ENCODE data around the gene CCT2.
A peak's percentile ranks its signal among the peaks of the same experiment; 100 is the strongest.

The CCT2 gene

GRCh38 chr12:69633061-69633460 lies 47.8 kb downstream of the CCT2 start:
- TF ChIP-seq CTCF (conservative IDR thresholded peaks at IDR 0.05; ENCODE audit: low read depth, low read length), result peak; percentile 41

GRCh38 chr12:69639400-69640016 lies 54.2 kb downstream of the CCT2 start:
- TF ChIP-seq CTCF (conservative IDR thresholded peaks at IDR 0.05; ENCODE audit: low read depth, low read length), result peak; percentile 97
- peak; percentile 84 for DNase-seq (ENCODE audit: low read depth)
- H3K4me3 ChIP-seq (ENCODE audit: low read depth, low read length), result no peak overlapping the region

More at GRCh38 chr12:69633061-69633460, 47.8 kb downstream of the CCT2 start:
- H3K4me3 ChIP-seq (ENCODE audit: low read depth, low read length), result no peak overlapping the region
- DNase-seq (ENCODE audit: low read depth), result no peak

- no peak for TF ChIP-seq CTCF (conservative IDR thresholded peaks at IDR 0.05; ENCODE audit: low read depth, low read length)
- no peak overlapping the region for H3K4me3 ChIP-seq (ENCODE audit: low read depth, low read length)
- DNase-seq (ENCODE audit: low read depth), result no peak
Measured at GRCh38 chr12:69641546-69641945, 56.3 kb downstream of the CCT2 start.

GRCh38 chr12:69642531-69642930 lies 57.3 kb downstream of the CCT2 start:
- no peak for TF ChIP-seq CTCF (conservative IDR thresholded peaks at IDR 0.05; ENCODE audit: low read depth, low read length)
- no peak for DNase-seq (ENCODE audit: low read depth)
- H3K4me3 ChIP-seq (ENCODE audit: low read depth, low read length), result no peak overlapping the region

- no peak for TF ChIP-seq CTCF (conservative IDR thresholded peaks at IDR 0.05; ENCODE audit: low read depth, low read length)
- no peak overlapping the region for H3K4me3 ChIP-seq (ENCODE audit: low read depth, low read length)
- no peak for DNase-seq (ENCODE audit: low read depth)
Measured at GRCh38 chr12:69644511-69644910, 59.3 kb downstream of the CCT2 start.

- TF ChIP-seq CTCF (conservative IDR thresholded peaks at IDR 0.05; ENCODE audit: low read depth, low read length), result no peak
- H3K4me3 ChIP-seq (ENCODE audit: low read depth, low read length), result no peak overlapping the region
- no peak for DNase-seq (ENCODE audit: low read depth)
Measured at GRCh38 chr12:69645031-69645430, 59.8 kb downstream of the CCT2 start.

GRCh38 chr12:69647178-69647577 lies 61.9 kb downstream of the CCT2 start:
- no peak for TF ChIP-seq CTCF (conservative IDR thresholded peaks at IDR 0.05; ENCODE audit: low read depth, low read length)
- no peak for DNase-seq (ENCODE audit: low read depth)
- H3K4me3 ChIP-seq (ENCODE audit: low read depth, low read length), result no peak overlapping the region

Measured in choroid plexus epithelial cell (primary cell).